Heart right ventricle (tissue), 16 donors: ENCODE measurements around the gene LGR5. TPM values are rescaled to one million over a fixed set of nuclear protein-coding genes. Genes with fewer than 3 reads are reported as not detected.

Source experiments
- ATAC-seq, 8 donors: fragments of 200-7000 bp; cut with Tn5 transposase; one replicate each; pipeline ENCODE4 v1.9.1; 2020; ENCODE audit warnings: mild to moderate bottlenecking in 8 of 8, moderate library complexity in 8 of 8, moderate number of reproducible peaks in 1 of 8
- DNase-seq, 2 donors: peaks; one replicate each; pipeline ENCODE4 v3.0.0-alpha.2; 2020
- H3K27ac ChIP-seq, 10 donors: fragments of 200-600 bp; sonication (generic) in 2 of 10; one replicate each; pipeline versions ENCODE4 v1.5.0 to v1.8.0; 2020 to 2022; ENCODE audit warnings: mild to moderate bottlenecking in 3 of 10
- H3K27me3 ChIP-seq, 7 donors: fragments of 200-600 bp; one replicate each; pipeline ENCODE4 v1.8.0; 2021 to 2022; ENCODE audit warnings: mild to moderate bottlenecking in 2 of 7
- H3K36me3 ChIP-seq, 9 donors: fragments of 200-600 bp; sonication (generic) in 1 of 9; one replicate each; pipeline versions ENCODE4 v1.5.0 to v1.8.0; 2020 to 2022; ENCODE audit warnings: mild to moderate bottlenecking in 2 of 9
- H3K4me1 ChIP-seq, 9 donors: fragments of 200-600 bp; sonication (generic) in 1 of 9; one replicate each; pipeline versions ENCODE4 v1.5.0 to v1.8.0; 2020 to 2022; ENCODE audit warnings: mild to moderate bottlenecking in 4 of 9
- H3K4me3 ChIP-seq, 10 donors: fragments of 200-600 bp; sonication (generic) in 2 of 10; one replicate each; pipeline versions ENCODE4 v1.5.0 to v1.8.0; 2020 to 2022; ENCODE audit warnings: mild to moderate bottlenecking in 7 of 10, moderate library complexity in 2 of 10
- H3K9me3 ChIP-seq, 11 donors: fragments of 200-600 bp in 10 of 11; sonication (generic) in 2 of 11; one replicate each; pipeline versions ENCODE4 v1.5.0 to v1.8.0; 2013 to 2022; ENCODE audit warnings: mild to moderate bottlenecking in 2 of 11, control low read depth in 1 of 11, moderate library complexity in 1 of 11
- CTCF ChIP-seq, 9 donors: fragments of 200-600 bp; sonication (generic) in 2 of 9; IDR thresholded peaks; one replicate each; pipeline versions ENCODE4 v1.5.0 to v1.8.0; 2021 to 2022; ENCODE audit warnings: antibody characterized with exemption in 9 of 9, mild to moderate bottlenecking in 5 of 9, moderate library complexity in 1 of 9
- WGBS, 2 donors: extraction: QIAGEN DNeasy Blood & Tissue Kit; methylation state at CpG; one replicate each; pipeline ENCODE4 v1.1.7; 2013; ENCODE audit warnings: inconsistent platforms in 1 of 2; 5-methylcytosine and 5-hydroxymethylcytosine counted together
- intact Hi-C, 10 donors: fragments of 100-400 bp; cut with DNase I; formaldehyde crosslinking; loops; one replicate each; pipeline versions ENCODE4 v1.11.1 to v1.14.2; 2022
- polyA plus RNA-seq, 2 donors: library from polyadenylated mRNA; stranded (reverse); fragments of 200-250 nt; gene quantifications; one replicate each; pipeline ENCODE4 v1.2.3, GENCODE V29; 2013
- total RNA-seq, 10 donors: library from RNA; stranded (reverse); fragmentation: NEBNext Ultra II Directional in 3 of 10; extraction: Animal tissue kit (Norgen Biotek cat#: 25700) in 3 of 10; gene quantifications; one replicate each; pipeline versions ENCODE4 v1.2.1 to v1.2.4, GENCODE V29; 2021 to 2023
- donor health status: Arrhythmogenic right ventricular cardiomyopathy.
- donor health status: ischemic (EF 13 %, LVEDD 7.1; RV severe dilation, severe dysfunction).
- donor health status: healthy with polysubstance abuse.
- donor health status: DM: no; HTN: yes; CAD: no.
- donor health status: DM: no; HTN: no; CAD: no.
- donor health status: ischemic (EF 25% LVEDD 6.9; RV normal size, moderate dysfunction).
- donor health status: ischemic (EF 25% LVEDD 5.7; RV mildly dilated, moderate dysfunction).
- donor health status: healthy.
- donor health status: DM: yes; HTN: yes; CAD: no.
- donor health status: Ischemic cardiomyopathy.
- donor health status: ischemic (EF 35%, LVEDD 5.7; RV mildly dilated, moderate dysfunction).
- donor health status: nonischemic (EF 11% LVEDD 7.7; RV severe dilation, severe dysfunction).
- donor health status: DM: yes; HTN: yes; CAD: no.
- donor health status: PGD.
- donor health status: ischemic (EF 29% LVEDD 5.4; RV normal size, mild dysfunction).
- donor health status: nonischemic (EF 23%, LVEDD 6.1; RV moderate dilation, normal function).

The LGR5 gene
- total and polyA plus RNA-seq, 12 donors: 0.06 to 0.37 (median 0.07) TPM; not detected in 9

GRCh38 chr12:71592841-71593240 lies 153.2 kb downstream of the LGR5 start:
- ATAC-seq (no peak), DNase-seq (no peak)
- intact Hi-C loops: no loop called here
- Histone ChIP-seq H3K36me3 (no peaks in the 10 kb centered on the region), H3K9me3 (no peaks in the 10 kb centered on the region), H3K4me1 (no peaks in the 10 kb centered on the region), H3K27me3 (peaks cover 0 to 58% (median 15%) of the 10 kb centered on the region in 7 donors), H3K27ac (no peak overlapping the region), H3K4me3 (no peak overlapping the region)
- WGBS, 2 donors: 52 to 55% methylated on average over 3 of the region's 3 CpGs
- TF ChIP-seq CTCF (IDR thresholded peaks at IDR 0.05): no peak

GRCh38 chr12:71594214-71594948 lies 154.8 kb downstream of the LGR5 start:
- H3K4me3 ChIP-seq: peak overlapping the region in 5 of 10 donors; percentile 17 to 33 (median 30)
- no peaks in the 10 kb centered on the region for H3K4me1 ChIP-seq
- peaks cover 0 to 57% (median 15%) of the 10 kb centered on the region in 7 donors for H3K27me3 ChIP-seq
- intact Hi-C loops: no loop called here
- ATAC-seq: peak in 2 of 8 donors; percentile 7 to 50
- no peaks in the 10 kb centered on the region for H3K9me3 ChIP-seq
- WGBS, 2 donors: 24 to 27% methylated on average over 5 of the region's 5 CpGs
- TF ChIP-seq CTCF (IDR thresholded peaks at IDR 0.05): no peak
- peak in 1 of 2 donors; percentile 8 for DNase-seq
- H3K27ac ChIP-seq: no peak overlapping the region
- no peaks in the 10 kb centered on the region for H3K36me3 ChIP-seq

DNA sequence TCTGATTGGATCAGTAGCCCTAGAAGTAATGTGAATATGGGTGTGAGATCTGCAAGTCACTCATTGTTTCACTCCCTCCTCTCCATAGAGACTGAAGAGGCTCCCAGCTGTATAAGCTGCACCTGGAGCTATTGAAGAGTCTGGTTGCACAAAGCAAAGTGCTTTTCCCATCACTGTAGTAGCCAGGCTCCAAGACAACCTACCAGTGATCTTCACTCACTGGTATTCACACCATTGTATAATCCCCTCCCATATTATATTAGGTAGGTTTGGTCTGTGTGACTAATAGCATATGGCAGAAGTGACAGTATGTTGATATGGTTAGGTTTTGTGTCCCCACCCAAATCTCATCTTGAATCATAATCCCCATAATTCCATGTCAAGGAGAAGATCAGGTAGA lies 159.6 kb downstream of the LGR5 start:
- no peak for TF ChIP-seq CTCF (IDR thresholded peaks at IDR 0.05)
- DNase-seq (no peak), ATAC-seq (no peak)
- intact Hi-C loops: no loop called here
- Histone ChIP-seq H3K9me3 (peaks cover 0 to 7% (median 0%) of the 10 kb centered on the region in 11 donors), H3K27me3 (peaks cover 0 to 35% (median 3%) of the 10 kb centered on the region in 7 donors), H3K4me3 (no peak overlapping the region), H3K27ac (no peak overlapping the region), H3K36me3 (no peaks in the 10 kb centered on the region), H3K4me1 (peaks cover 0 to 5% (median 0%) of the 10 kb centered on the region in 9 donors)

DNA sequence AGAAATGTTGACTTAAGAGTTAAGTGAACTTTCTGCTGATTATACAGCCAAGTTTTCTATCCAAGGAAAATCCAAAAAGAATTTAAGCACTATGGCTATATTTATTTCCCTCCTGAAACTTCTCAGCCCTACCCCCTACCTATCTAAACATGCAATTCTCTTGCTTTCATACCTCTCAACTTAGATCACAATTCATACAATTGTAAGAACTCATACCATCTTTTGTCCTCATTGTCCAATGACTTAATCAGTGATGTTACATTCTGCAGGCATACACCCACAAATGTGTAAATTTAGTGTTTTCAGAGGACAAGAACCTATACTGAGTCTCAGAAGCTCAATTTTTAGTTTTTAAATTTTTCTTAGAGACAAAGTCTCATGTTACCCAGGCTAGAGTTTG lies 161.9 kb downstream of the LGR5 start:
- ATAC-seq (no peak), DNase-seq (no peak)
- intact Hi-C loops: no loop called here
- peaks cover 0 to 16% (median 0%) of the 10 kb centered on the region in 9 donors for H3K36me3 ChIP-seq
- peaks cover 0 to 14% (median 0%) of the 10 kb centered on the region in 7 donors for H3K27me3 ChIP-seq
- peaks cover 0 to 7% (median 0%) of the 10 kb centered on the region in 11 donors for H3K9me3 ChIP-seq
- TF ChIP-seq CTCF (IDR thresholded peaks at IDR 0.05): no peak
- peaks cover 0 to 5% (median 0%) of the 10 kb centered on the region in 9 donors for H3K4me1 ChIP-seq
- no peak overlapping the region for H3K4me3 ChIP-seq
- H3K27ac ChIP-seq: no peak overlapping the region
